ENCODE data around the gene HAPLN1.

HAPLN1 gene

GRCh38 chr5:83724935-83725334 is 4.3 kb upstream of the HAPLN1 start:
- no peak overlapping the region for H3K27ac ChIP-seq
- DNase-seq (ENCODE audit: low read depth, low spot score), result no peak
- TF ChIP-seq FOXP2 (optimal IDR thresholded peaks at IDR 0.05; ENCODE audit: control extremely low read depth, extremely low read length, insufficient read depth) (no peak), POLR2AphosphoS5 (IDR thresholded peaks at IDR 0.05; ENCODE audit: borderline replicate concordance, low read depth, low read length) (no peak; the same call in 1 of the 2 replicates), EZH2 (IDR thresholded peaks at IDR 0.05) (no peak)
- no peak overlapping the region for H3K4me3 ChIP-seq
- H3K9me3 ChIP-seq (ENCODE audit: low read depth, low read length), result no peaks in the 10 kb centered on the region
- no peaks in the 10 kb centered on the region for H3K36me3 ChIP-seq (ENCODE audit: insufficient read depth, low read length)
- no peak overlapping the region for H3K9ac ChIP-seq (ENCODE audit: insufficient read length)

- Histone ChIP-seq H3K9me3 (ENCODE audit: low read depth, low read length) (no peaks in the 10 kb centered on the region), H3K27ac (no peak overlapping the region), H3K4me3 (no peak overlapping the region), H3K9ac (ENCODE audit: insufficient read length) (no peak overlapping the region), H3K36me3 (ENCODE audit: insufficient read depth, low read length) (no peaks in the 10 kb centered on the region)
- TF ChIP-seq POLR2AphosphoS5 (IDR thresholded peaks at IDR 0.05; ENCODE audit: borderline replicate concordance, low read depth, low read length), result no peak
- TF ChIP-seq FOXP2 (optimal IDR thresholded peaks at IDR 0.05; ENCODE audit: control extremely low read depth, extremely low read length, insufficient read depth), result no peak
- no peak for TF ChIP-seq EZH2 (IDR thresholded peaks at IDR 0.05)
- DNase-seq (ENCODE audit: low read depth, low spot score), result no peak
Observed at GRCh38 chr5:83724001-83724400, 3.3 kb upstream of the HAPLN1 start.

GRCh38 chr5:83723031-83723430 is 2.4 kb upstream of the HAPLN1 start:
- no peak overlapping the region for H3K4me3 ChIP-seq
- H3K36me3 ChIP-seq (ENCODE audit: insufficient read depth, low read length), result no peaks in the 10 kb centered on the region
- H3K9me3 ChIP-seq (ENCODE audit: low read depth, low read length), result no peaks in the 10 kb centered on the region
- no peak for TF ChIP-seq EZH2 (IDR thresholded peaks at IDR 0.05)
- no peak for TF ChIP-seq POLR2AphosphoS5 (IDR thresholded peaks at IDR 0.05; ENCODE audit: borderline replicate concordance, low read depth, low read length)
- H3K9ac ChIP-seq (ENCODE audit: insufficient read length), result no peak overlapping the region
- no peak for DNase-seq (ENCODE audit: low read depth, low spot score)
- H3K27ac ChIP-seq, result no peak overlapping the region

GRCh38 chr5:83721953-83722901 is 1.6 kb upstream of the HAPLN1 start:
- Histone ChIP-seq H3K4me3 (peak overlapping the region; percentile 37), H3K9me3 (ENCODE audit: low read depth, low read length) (no peaks in the 10 kb centered on the region), H3K27ac (no peak overlapping the region), H3K36me3 (ENCODE audit: insufficient read depth, low read length) (no peaks in the 10 kb centered on the region), H3K9ac (ENCODE audit: insufficient read length) (no peak overlapping the region)
- TF ChIP-seq EZH2 (IDR thresholded peaks at IDR 0.05) (no peak), POLR2AphosphoS5 (IDR thresholded peaks at IDR 0.05; ENCODE audit: borderline replicate concordance, low read depth, low read length) (no peak), FOXP2 (optimal IDR thresholded peaks at IDR 0.05; ENCODE audit: control extremely low read depth, extremely low read length, insufficient read depth) (no peak)
- DNase-seq (ENCODE audit: low read depth, low spot score), result no peak

- TF ChIP-seq POLR2AphosphoS5 (IDR thresholded peaks at IDR 0.05; ENCODE audit: borderline replicate concordance, low read depth, low read length) (no peak), FOXP2 (optimal IDR thresholded peaks at IDR 0.05; ENCODE audit: control extremely low read depth, extremely low read length, insufficient read depth) (no peak), EZH2 (IDR thresholded peaks at IDR 0.05) (no peak)
- Histone ChIP-seq H3K9ac (ENCODE audit: insufficient read length) (peak overlapping the region; percentile 38), H3K4me3 (peak overlapping the region; percentile 52), H3K36me3 (ENCODE audit: insufficient read depth, low read length) (no peaks in the 10 kb centered on the region), H3K9me3 (ENCODE audit: low read depth, low read length) (no peaks in the 10 kb centered on the region), H3K27ac (no peak overlapping the region)
- no peak for DNase-seq (ENCODE audit: low read depth, low spot score)
Observed at GRCh38 chr5:83718936-83719495, 1.6 kb downstream of the HAPLN1 start.

- H3K4me3 ChIP-seq, result peak overlapping the region; percentile 52
- H3K36me3 ChIP-seq (ENCODE audit: insufficient read depth, low read length), result no peaks in the 10 kb centered on the region
- DNase-seq (ENCODE audit: low read depth, low spot score), result peak; percentile 72
- H3K27ac ChIP-seq, result no peak overlapping the region
- H3K9me3 ChIP-seq (ENCODE audit: low read depth, low read length), result no peaks in the 10 kb centered on the region
- H3K9ac ChIP-seq (ENCODE audit: insufficient read length), result peak overlapping the region; percentile 23
- TF ChIP-seq EZH2 (IDR thresholded peaks at IDR 0.05) (no peak), POLR2AphosphoS5 (IDR thresholded peaks at IDR 0.05; ENCODE audit: borderline replicate concordance, low read depth, low read length) (no peak), FOXP2 (optimal IDR thresholded peaks at IDR 0.05; ENCODE audit: control extremely low read depth, extremely low read length, insufficient read depth) (no peak)
Observed at GRCh38 chr5:83718195-83718825, 2.3 kb downstream of the HAPLN1 start.

GRCh38 chr5:83715236-83716065 is 5.2 kb downstream of the HAPLN1 start:
- DNase-seq (ENCODE audit: low read depth, low spot score), result no peak
- Histone ChIP-seq H3K4me3 (no peak overlapping the region), H3K27ac (no peak overlapping the region), H3K9ac (ENCODE audit: insufficient read length) (no peak overlapping the region), H3K36me3 (ENCODE audit: insufficient read depth, low read length) (no peaks in the 10 kb centered on the region), H3K9me3 (ENCODE audit: low read depth, low read length) (no peaks in the 10 kb centered on the region)
- TF ChIP-seq FOXP2 (optimal IDR thresholded peaks at IDR 0.05; ENCODE audit: control extremely low read depth, extremely low read length, insufficient read depth) (no peak), POLR2AphosphoS5 (IDR thresholded peaks at IDR 0.05; ENCODE audit: borderline replicate concordance, low read depth, low read length) (no peak), EZH2 (IDR thresholded peaks at IDR 0.05) (no peak)

Measured in SK-N-MC (cell line).